ENCODE measurements around the gene SPON2.
"Not testable (repeated sequence)": the region's sequence is repeated elsewhere in the genome, so short reads cannot be mapped to it uniquely, and the experiment has no call there.

Gene SPON2

DNA sequence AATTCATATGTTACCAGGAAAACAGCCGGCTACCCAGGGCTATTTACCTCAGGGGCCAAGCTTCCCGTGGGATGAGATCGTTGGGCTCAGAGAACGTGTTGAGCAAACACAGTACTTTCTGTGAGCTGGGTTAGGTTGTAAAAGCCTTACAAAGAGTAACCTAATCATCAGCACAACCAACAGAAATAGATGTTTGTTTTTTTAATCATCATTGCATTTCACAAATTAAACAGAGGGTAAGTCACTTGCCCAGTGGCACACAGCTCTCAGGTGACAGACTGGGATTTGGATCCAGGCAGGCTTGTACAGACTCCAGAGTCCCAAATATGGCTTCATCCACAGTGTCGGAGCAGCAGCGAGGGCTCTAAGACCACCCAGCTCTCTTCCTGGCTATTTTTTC, 20.1 kb downstream of the SPON2 start:
- DNase-seq (ENCODE audit: extremely low read depth in 1 of 2, low read depth in 1 of 2), result no peak

DNA sequence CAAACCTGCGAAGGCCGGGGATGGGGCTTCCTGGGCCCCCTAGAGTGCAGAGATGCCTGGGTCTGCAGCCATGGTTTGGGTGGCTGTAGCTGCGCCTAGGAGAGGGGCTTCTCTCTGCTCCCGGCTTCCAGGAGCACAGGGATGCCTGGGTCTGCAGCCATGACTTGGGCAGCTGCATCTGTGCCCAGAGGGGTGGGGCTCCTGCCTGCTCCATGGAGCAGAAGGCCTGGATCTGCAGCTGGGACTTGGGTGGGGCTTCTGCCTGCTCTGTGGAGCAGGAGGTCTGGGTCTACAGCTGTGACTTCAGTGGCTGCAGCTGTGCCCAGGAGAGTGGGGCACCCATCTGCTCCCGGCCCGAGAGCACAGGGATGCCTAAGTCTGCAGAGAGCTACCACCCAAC, 20.8 kb downstream of the SPON2 start:
- no peak for DNase-seq (ENCODE audit: extremely low read depth in 1 of 2, low read depth in 1 of 2)

DNA sequence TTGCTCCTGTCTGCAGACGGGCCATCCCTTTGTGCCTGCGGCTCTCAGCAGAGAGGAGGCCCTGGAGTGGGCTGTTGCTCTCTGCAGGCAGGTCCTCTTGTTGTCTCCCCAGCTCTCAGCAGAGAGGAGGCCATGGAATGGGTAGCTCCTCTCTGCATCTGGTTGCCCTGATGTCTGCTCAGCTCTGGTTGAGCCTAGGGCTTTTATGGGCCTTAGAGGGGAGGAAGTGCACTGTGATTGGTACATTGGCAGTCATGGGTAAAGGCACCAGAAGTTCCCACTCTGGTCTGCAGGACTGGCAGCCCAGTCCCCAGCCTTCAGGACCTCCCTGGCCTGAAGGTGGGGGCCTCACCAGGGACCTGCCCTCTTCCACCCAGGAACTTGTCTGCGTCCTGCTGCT, 21.5 kb downstream of the SPON2 start:
- no peak for DNase-seq (ENCODE audit: extremely low read depth in 1 of 2, low read depth in 1 of 2)

DNA sequence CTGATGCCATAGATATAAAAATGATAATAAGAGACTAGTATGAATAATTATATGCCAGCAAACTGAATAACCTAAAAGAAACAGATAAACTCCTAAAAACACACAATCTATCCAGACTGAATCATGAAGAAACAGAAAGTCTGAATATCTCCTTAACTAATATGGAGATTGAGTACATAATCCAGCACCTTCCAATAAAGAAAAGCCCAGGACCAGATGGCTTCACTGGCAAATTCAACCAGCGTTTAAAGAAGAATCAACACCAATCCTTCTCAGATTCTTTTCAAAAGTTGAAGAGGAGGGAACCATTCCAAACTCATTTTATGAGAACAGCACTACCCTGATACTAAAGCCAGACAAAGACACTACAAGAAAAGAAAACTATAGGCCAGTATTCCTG, 32.5 kb downstream of the SPON2 start:
- DNase-seq (ENCODE audit: extremely low read depth in 1 of 2, low read depth in 1 of 2), result no peak

DNA sequence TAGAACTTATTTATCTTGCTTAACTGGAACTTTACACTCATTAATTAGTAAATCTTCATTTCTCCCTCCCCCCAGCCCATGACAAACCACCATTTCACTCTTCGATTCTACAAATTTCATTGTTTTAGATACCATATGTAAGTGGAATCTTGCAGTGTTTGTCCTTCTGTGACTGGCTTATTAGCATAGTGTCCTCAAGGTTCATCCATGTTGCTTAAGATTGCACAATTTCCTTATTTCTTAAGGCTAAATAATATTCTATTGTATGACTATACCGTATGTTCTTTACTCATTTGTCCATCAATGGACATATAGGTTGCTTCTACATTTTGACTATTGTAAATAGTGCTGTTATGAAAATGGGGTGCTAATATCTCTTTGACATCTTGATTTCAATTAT, 34.5 kb downstream of the SPON2 start:
- DNase-seq (ENCODE audit: extremely low read depth in 1 of 2, low read depth in 1 of 2), result no peak

DNA sequence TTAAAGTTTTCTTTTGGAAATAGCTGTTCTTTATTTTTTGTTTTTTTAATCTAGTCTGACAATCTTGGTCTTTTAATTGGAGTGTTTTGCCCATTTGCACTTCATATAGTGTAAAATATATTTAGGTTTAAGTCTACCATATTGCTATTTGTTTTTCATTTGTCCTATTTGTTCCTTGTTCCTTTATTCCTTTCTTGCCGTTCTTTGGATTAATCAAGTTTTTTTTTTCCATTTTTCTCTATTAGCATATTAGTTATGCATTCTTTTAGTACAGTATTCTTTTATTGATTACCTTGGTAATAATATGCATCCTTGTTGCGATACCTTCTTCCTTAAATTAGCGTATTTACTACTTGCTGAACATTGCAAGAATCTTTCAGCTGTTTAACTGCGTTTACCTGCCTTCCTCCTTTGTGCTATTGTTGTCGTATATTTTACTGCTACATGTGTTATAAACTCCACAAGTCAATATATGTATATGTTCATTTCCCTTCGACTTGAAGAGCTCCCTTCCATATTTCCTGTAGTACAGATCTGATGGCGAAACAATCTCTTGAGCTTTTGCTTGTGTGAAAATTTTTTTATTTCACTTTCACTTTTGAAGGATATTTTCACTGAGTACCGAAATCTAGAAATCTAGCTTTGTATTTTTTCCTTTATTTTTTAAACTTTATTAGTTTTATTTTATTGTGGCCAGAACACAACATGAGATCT, 35.2 kb downstream of the SPON2 start:
- DNase-seq (ENCODE audit: extremely low read depth in 1 of 2, low read depth in 1 of 2), result no peak

DNA sequence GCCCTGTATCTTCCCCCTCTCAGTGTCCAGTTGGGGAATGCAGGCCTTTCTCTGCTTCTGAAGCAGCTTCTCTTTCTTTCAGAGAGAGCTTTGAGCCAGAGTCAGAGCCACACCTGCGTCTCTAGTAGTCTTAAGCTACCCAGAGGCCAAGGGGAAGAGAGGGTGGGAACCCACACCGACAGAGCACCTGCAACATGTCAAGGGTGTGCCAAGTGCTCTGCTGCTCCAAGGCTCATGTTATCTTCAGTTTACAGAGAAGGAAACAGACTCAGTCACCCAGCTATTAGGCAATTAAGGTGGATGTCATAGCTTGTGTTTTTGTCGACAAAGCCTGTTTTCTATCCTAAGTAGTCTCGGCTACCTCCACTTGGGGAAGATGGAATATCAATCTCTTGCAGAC, 36.3 kb downstream of the SPON2 start:
- no peak for DNase-seq (ENCODE audit: extremely low read depth in 1 of 2, low read depth in 1 of 2)

DNA sequence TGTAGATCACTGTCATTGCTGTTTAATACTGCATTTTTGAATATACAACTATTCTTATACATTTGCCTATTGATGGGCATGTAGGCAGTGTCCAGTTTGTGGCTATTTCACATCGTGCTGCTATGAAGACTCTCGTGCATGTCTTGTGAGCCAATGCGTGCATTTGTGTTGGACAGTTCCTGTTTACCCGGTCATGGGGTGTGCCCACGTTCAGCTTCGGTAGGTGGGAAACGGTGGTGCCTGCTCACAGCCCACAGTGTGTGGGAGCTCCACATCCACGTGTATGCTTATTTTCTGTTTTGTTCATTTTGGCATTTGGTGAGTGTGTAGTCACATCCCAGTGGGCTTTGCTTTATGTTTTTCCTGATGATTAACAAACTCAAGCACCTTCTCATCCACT, 39.4 kb downstream of the SPON2 start:
- no peak for DNase-seq (ENCODE audit: extremely low read depth in 1 of 2, low read depth in 1 of 2)

DNA sequence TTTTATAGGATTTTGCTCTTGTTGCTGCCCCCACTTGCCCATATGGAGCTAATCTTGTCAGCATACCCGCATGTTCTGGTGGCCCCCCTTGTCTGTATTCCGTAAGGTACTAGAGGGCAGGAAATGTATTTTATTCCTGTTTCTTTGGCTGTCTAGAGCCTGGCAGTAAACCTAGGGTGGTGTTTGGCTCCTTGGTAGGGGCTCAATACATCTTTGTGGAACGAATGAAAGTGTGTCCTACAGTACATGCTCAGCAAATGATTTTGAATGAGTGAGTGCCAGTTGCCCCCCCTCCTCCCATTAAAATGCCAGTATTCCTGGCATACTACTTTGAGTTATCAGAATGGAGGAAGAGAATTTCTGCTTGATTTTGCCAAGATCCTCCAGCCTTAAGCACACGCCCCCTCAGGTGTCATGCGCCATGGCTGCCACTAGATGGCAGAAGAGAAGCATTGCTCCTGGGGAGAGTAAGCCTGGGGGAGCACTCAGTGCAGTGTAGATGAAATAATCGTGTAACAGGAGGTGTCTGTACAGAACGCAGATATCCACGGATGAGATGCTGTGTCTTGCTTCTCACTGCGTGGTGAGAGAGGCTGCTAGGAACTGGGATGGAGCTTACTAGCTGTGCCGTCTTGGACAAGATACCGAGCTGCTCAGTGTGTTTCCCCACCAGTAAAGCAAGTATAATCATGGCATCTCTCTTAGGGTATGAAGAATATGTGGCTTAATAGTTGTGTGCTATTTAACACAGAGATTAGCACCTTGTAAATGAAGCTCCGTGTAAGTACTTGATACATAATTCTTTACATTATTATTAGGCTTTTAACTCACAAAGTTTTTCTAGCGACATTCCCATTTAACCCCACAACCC, 41.8 kb downstream of the SPON2 start:
- peak; percentile 31 to 37 for DNase-seq (ENCODE audit: extremely low read depth in 1 of 2, low read depth in 1 of 2)

DNA sequence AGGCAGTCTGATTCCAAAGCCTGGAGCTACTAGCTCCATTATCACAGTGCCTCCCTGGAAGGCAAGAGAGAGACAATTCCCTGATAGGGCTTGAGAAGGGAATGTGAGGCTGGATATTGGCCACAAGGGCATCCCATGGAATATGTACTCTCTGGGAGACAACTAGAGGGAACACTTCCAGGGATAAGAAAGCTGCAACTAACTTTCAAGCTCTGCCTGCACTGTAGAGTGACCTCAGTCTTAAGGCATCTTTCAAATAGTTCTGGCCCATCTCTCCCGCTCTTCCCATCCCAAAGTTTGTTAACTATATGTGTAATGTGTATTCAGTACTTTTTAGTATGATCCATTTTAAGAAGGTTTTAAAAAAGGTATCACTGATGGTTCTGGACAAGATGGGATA, 45.9 kb downstream of the SPON2 start:
- DNase-seq (ENCODE audit: extremely low read depth in 1 of 2, low read depth in 1 of 2), result no peak

DNA sequence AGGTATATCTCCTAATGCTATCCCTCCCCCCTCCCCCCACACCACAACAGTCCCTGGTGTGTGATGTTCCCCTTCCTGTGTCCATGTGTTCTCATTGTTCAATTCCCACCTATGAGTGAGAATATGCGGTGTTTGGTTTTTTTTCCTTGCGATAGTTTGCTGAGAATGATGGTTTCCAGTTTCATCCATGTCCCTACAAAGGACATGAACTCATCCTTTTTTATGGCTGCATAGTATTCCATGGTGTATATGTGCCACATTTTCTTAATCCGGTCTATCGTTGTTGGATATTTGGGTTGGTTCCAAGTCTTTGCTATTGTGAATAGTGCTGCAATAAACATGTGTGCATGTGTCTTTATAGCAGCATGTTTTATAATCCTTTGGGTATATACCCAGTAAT, 46.9 kb downstream of the SPON2 start:
- DNase-seq (ENCODE audit: extremely low read depth in 1 of 2, low read depth in 1 of 2), result not testable (repeated sequence)

DNA sequence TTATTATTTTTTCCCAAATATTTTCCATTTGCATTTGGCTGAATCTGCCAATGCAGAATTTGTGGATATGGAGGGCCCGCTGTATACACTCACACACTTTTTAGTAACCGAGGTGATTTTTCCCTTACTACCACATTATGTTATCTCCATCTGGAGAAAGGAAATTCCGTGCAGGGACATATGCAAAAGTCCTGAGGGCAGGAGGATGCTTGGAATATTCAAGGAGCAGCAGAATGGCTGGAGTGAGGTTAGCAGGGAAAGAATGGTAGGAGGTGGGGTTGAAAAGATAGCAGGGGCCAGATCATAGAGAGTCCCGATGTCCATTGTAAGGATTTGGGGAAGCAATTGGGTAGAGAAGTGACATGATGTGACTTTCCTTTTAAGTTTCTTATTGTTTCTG, 47.6 kb downstream of the SPON2 start:
- DNase-seq (ENCODE audit: extremely low read depth in 1 of 2, low read depth in 1 of 2), result no peak

DNA sequence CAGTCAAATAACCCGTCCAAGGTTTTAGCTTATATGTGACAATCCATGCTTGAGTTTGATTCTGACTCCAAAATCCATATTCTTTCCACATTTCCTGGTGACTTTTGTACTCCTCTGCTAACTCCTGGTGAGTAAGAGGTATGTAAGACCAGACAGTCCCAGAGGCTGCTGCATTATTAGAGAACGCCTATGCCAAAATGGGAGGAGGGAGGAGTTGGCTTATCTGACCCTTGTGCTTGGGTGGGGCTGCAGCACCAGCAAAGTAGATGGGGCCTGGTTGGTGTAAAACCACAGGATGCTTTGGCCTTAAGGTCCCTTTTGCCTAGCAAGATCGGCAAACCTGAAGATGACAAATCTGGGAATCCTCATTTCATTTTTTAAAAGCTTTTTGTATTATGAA, 49.9 kb downstream of the SPON2 start:
- DNase-seq (ENCODE audit: extremely low read depth in 1 of 2, low read depth in 1 of 2), result no peak
